GM18498 (cell line): ENCODE measurements around the gene TEX2.
"Not testable (repeated sequence)": the region's sequence is repeated elsewhere in the genome, so short reads cannot be mapped to it uniquely, and the experiment has no call there.

ENCODE experiments used
- ATAC-seq: cut with Tn5 transposase; IDR thresholded peaks from one replicate; pipeline ENCODE4 v1.9.1; 2021; ENCODE audit warnings: mild to moderate bottlenecking, moderate library complexity; ENCODE audit not compliant: unreplicated experiment

TEX2 gene

GRCh38 chr17:64186171-64187092 lies 76.6 kb downstream of the TEX2 start:
- no peak for ATAC-seq

- ATAC-seq = not testable (repeated sequence)
Measured at GRCh38 chr17:64185557-64185956, 77.5 kb downstream of the TEX2 start.

- no peak for ATAC-seq
Measured at GRCh38 chr17:64185101-64185500, 78.0 kb downstream of the TEX2 start.

GRCh38 chr17:64183815-64184214 lies 79.2 kb downstream of the TEX2 start:
- ATAC-seq = no peak

GRCh38 chr17:64182325-64183012 lies 80.6 kb downstream of the TEX2 start:
- no peak for ATAC-seq

- ATAC-seq = no peak
Measured at GRCh38 chr17:64180089-64181073, 82.7 kb downstream of the TEX2 start.

GRCh38 chr17:64179024-64179423 lies 84.0 kb downstream of the TEX2 start:
- ATAC-seq = not testable (repeated sequence)

GRCh38 chr17:64178011-64178825 lies 84.8 kb downstream of the TEX2 start:
- no peak for ATAC-seq

GRCh38 chr17:64177311-64178010 lies 85.6 kb downstream of the TEX2 start:
- ATAC-seq = no peak

- no peak for ATAC-seq
Measured at GRCh38 chr17:64176556-64176955, 86.5 kb downstream of the TEX2 start.

GRCh38 chr17:64174686-64175456 lies 88.2 kb downstream of the TEX2 start:
- ATAC-seq = no peak

GRCh38 chr17:64173646-64174045 lies 89.4 kb downstream of the TEX2 start:
- ATAC-seq = no peak

GRCh38 chr17:64172510-64172909 lies 90.5 kb downstream of the TEX2 start:
- ATAC-seq = no peak

GRCh38 chr17:64171041-64171440 lies 92.0 kb downstream of the TEX2 start:
- ATAC-seq = no peak

- no peak for ATAC-seq
Measured at GRCh38 chr17:64170286-64170685, 92.8 kb downstream of the TEX2 start.

GRCh38 chr17:64167666-64168065 lies 95.4 kb downstream of the TEX2 start:
- not testable (repeated sequence) for ATAC-seq

GRCh38 chr17:64166876-64167275 lies 96.2 kb downstream of the TEX2 start:
- ATAC-seq = no peak

GRCh38 chr17:64165347-64165746 lies 97.7 kb downstream of the TEX2 start:
- no peak for ATAC-seq
